HCT116 (cell line): ENCODE measurements around the gene GPRC5D. TPM values are rescaled to one million over a fixed set of nuclear protein-coding genes. Genes with fewer than 3 reads are reported as not detected.

Experiments
- ATAC-seq: fragments of 200-7000 bp; cut with Tn5 transposase; 2 replicates; pipeline ENCODE4 v1.9.1; 2020; ENCODE audit warnings: mild to moderate bottlenecking, moderate library complexity
- BruUV-seq: library from RNA; stranded (reverse); fragments of 400-500 nt; replicated peaks from 2 replicates; lab custom pipeline; 2021; lab: Mats Ljungman, UMichigan
- CTCF ChIA-PET: fragments of 300-600 bp; sonication (Branson Sonifier 250); formaldehyde crosslinking; loops from one replicate; lab custom pipeline; 2021; ENCODE audit warnings: antibody characterized with exemption; lab: Charles Lee
- POLR2A ChIA-PET: fragments of 300-600, 350-600 bp; sonication (Branson Sonifier 250); formaldehyde crosslinking; loops from one replicate; lab custom pipeline; 2021; ENCODE audit warnings: antibody characterized with exemption; lab: Charles Lee
- RAD21 ChIA-PET, 2 experiments: fragments of 300-600 bp; sonication (Branson Sonifier 250); formaldehyde crosslinking; loops; one replicate each; lab custom pipeline; 2023; ENCODE audit warnings: low total read pairs in 2 of 2; ENCODE audit not compliant: uncharacterized antibody in 2 of 2, unreplicated experiment in 2 of 2, low non-redundant PET in 1 of 2; lab: Charles Lee
- DNase-seq: peaks from one replicate; pipeline ENCODE4 v3.0.0-alpha.2; 2010; ENCODE audit warnings: low read depth, low spot score
- H2AFZ ChIP-seq: fragments of 200-600 bp; shearing (Covaris generic), sonication (generic); 2 replicates; pipeline ENCODE4 v1.6.1; 2017; ENCODE audit warnings: low read depth, mixed run types, mixed read lengths, antibody characterized with exemption, low read length; ENCODE audit not compliant: poor library complexity, severe bottlenecking
- H3K27ac ChIP-seq: 2 replicates; pipeline ENCODE4 v1.5.1; 2012; ENCODE audit warnings: low read depth, low read length
- H3K27me3 ChIP-seq: fragments of 200-600 bp; sonication (generic); 2 replicates; pipeline ENCODE4 v1.6.1; 2016; ENCODE audit warnings: mixed run types, low read length, mixed read lengths; ENCODE audit not compliant: insufficient read depth
- H3K36me3 ChIP-seq, 2 experiments: fragments of 200-500 bp in 1 of 2; fragments of 200-600 bp in 1 of 2; sonication (Bioruptor generic) in 1 of 2; sonication (generic) in 1 of 2; 2 replicates each; pipeline versions ENCODE4 v1.5.1 to v1.6.1; 2014 to 2016; ENCODE audit warnings: low read length in 2 of 2, inconsistent platforms in 1 of 2, mixed read lengths in 1 of 2, mixed run types in 1 of 2; ENCODE audit not compliant: insufficient read depth in 2 of 2, control insufficient read depth in 1 of 2
- H3K4me1 ChIP-seq, 2 experiments: fragments of 200-600 bp in 1 of 2; sonication (generic) in 1 of 2; 2 replicates each; pipeline versions ENCODE4 v1.5.1 to v1.6.1; 2012 to 2017; ENCODE audit warnings: low read length in 2 of 2, inconsistent platforms in 1 of 2, mild to moderate bottlenecking in 1 of 2, mixed read lengths in 1 of 2, mixed run types in 1 of 2, moderate library complexity in 1 of 2; ENCODE audit not compliant: insufficient read depth in 2 of 2, control insufficient read depth in 1 of 2
- H3K4me2 ChIP-seq: fragments of 200-600 bp; sonication (generic); 2 replicates; pipeline ENCODE4 v1.6.1; 2017; ENCODE audit warnings: mixed run types, low read length, mixed read lengths
- H3K4me3 ChIP-seq, 2 experiments: fragments of 200-600 bp in 1 of 2; sonication (generic) in 1 of 2; replicated peaks in 1 of 2; 2 replicates each; pipeline ENCODE4 v1.5.1; 2011 to 2016; ENCODE audit warnings: low read length in 2 of 2, control low read depth in 1 of 2, low read depth in 1 of 2, mild to moderate bottlenecking in 1 of 2, mixed read lengths in 1 of 2, mixed run types in 1 of 2
- H3K79me2 ChIP-seq: fragments of 200-600 bp; sonication (generic); 2 replicates; pipeline ENCODE4 v1.6.1; 2017; ENCODE audit warnings: mild to moderate bottlenecking, mixed run types, low read length, moderate library complexity, mixed read lengths; ENCODE audit not compliant: insufficient read depth
- H3K9ac ChIP-seq: fragments of 200-600 bp; sonication (generic); 2 replicates; pipeline ENCODE4 v1.6.1; 2016; ENCODE audit warnings: low read length, mixed read lengths
- H3K9me2 ChIP-seq: fragments of 200-600 bp; sonication (generic), shearing (Covaris generic); 2 replicates; pipeline ENCODE4 v1.6.1; 2017; ENCODE audit warnings: mixed run types, mild to moderate bottlenecking, moderate library complexity; ENCODE audit not compliant: insufficient read depth
- H3K9me3 ChIP-seq, 2 experiments: fragments of 200-500 bp in 1 of 2; fragments of 200-600 bp in 1 of 2; sonication (Bioruptor generic) in 1 of 2; sonication (generic) in 1 of 2; 2 replicates each; pipeline ENCODE4 v1.6.1; 2014 to 2017; ENCODE audit warnings: low read length in 2 of 2, mixed read lengths in 2 of 2, inconsistent platforms in 1 of 2, low read depth in 1 of 2, mild to moderate bottlenecking in 1 of 2, mixed run types in 1 of 2, moderate library complexity in 1 of 2; ENCODE audit not compliant: control insufficient read depth in 1 of 2, insufficient read depth in 1 of 2
- H4K20me1 ChIP-seq: fragments of 200-600 bp; sonication (generic), shearing (Covaris generic); 2 replicates; pipeline ENCODE4 v1.6.1; 2017; ENCODE audit warnings: mixed run types, mild to moderate bottlenecking, moderate library complexity; ENCODE audit not compliant: insufficient read depth
- CBX3 ChIP-seq: IDR thresholded peaks from 2 replicates; pipeline ENCODE4 v1.6.1; 2012; ENCODE audit warnings: low read depth
- ELF1 ChIP-seq: IDR thresholded peaks from 2 replicates; pipeline ENCODE4 v1.6.1; 2012; ENCODE audit warnings: low read depth, borderline replicate concordance
- EZH2 ChIP-seq: fragments of 200-600 bp; sonication (generic); IDR thresholded peaks from 2 replicates; pipeline ENCODE4 v1.6.1; 2017; ENCODE audit warnings: antibody characterized with exemption, mixed run types
- EZH2phosphoT487 ChIP-seq: fragments of 200-600 bp; IDR thresholded peaks from 2 replicates; pipeline ENCODE4 v1.6.1; 2018; ENCODE audit warnings: antibody characterized with exemption, borderline replicate concordance
- JUND ChIP-seq: IDR thresholded peaks from 2 replicates; pipeline ENCODE4 v1.6.1; 2012
- MAX ChIP-seq: IDR thresholded peaks from 2 replicates; pipeline ENCODE4 v1.6.1; 2012
- POLR2A ChIP-seq: IDR thresholded peaks from 2 replicates; pipeline ENCODE4 v1.7.0; 2011; ENCODE audit warnings: borderline replicate concordance; ENCODE audit not compliant: insufficient read depth, insufficient read length; ENCODE audit errors: extremely low read depth
- POLR2AphosphoS5 ChIP-seq: IDR thresholded peaks from 2 replicates; pipeline ENCODE4 v1.6.1; 2011; ENCODE audit warnings: mild to moderate bottlenecking, low read depth, low read length, moderate library complexity
- SIN3A ChIP-seq: IDR thresholded peaks from 2 replicates; pipeline ENCODE4 v1.6.1; 2012; ENCODE audit warnings: low read depth
- SRF ChIP-seq: IDR thresholded peaks from 2 replicates; pipeline ENCODE4 v1.6.1; 2012; ENCODE audit warnings: low read depth
- TCF7L2 ChIP-seq: IDR thresholded peaks from 2 replicates; pipeline ENCODE4 v1.7.0; 2011; ENCODE audit warnings: borderline replicate concordance, inconsistent platforms; ENCODE audit not compliant: insufficient read depth, insufficient read length; ENCODE audit errors: extremely low read depth
- YY1 ChIP-seq: IDR thresholded peaks from 2 replicates; pipeline ENCODE4 v1.6.1; 2011; ENCODE audit warnings: low read length, low read depth, moderate library complexity, mild to moderate bottlenecking; ENCODE audit not compliant: insufficient replicate concordance; ENCODE audit errors: extremely low read depth
- ZFX ChIP-seq: fragments of 450-650 bp; IDR thresholded peaks from 2 replicates; pipeline ENCODE4 v1.6.1; 2017
- intact Hi-C: fragments of 100-400 bp; cut with micrococcal nuclease; formaldehyde crosslinking; loops from 2 replicates; pipeline ENCODE4 v1.10.0; 2022
- total RNA-seq: library from RNA; stranded (reverse); gene quantifications from one replicate; pipeline ENCODE4 v1.2.1, GENCODE V29; 2021; ENCODE audit not compliant: unreplicated experiment

The GPRC5D gene
- total RNA-seq, 1 experiment from 2014 or later, result not detected

- H3K4me3 ChIP-seq, result no peak overlapping the region
- CTCF ChIA-PET, result no interaction called here
- no peaks in the 10 kb centered on the region for H3K27me3 ChIP-seq
- H3K4me1 ChIP-seq, result no peaks in the 10 kb centered on the region
- no peak overlapping the region for H3K27ac ChIP-seq
- no peak for TF ChIP-seq ZFX
- TF ChIP-seq JUND, result no peak
- TF ChIP-seq POLR2AphosphoS5, result no peak
- no peak for TF ChIP-seq YY1
- TF ChIP-seq EZH2, result no peak
- TF ChIP-seq SIN3A, result no peak
- TF ChIP-seq MAX, result no peak
- no peak for TF ChIP-seq POLR2A
- TF ChIP-seq ELF1, result no peak
- TF ChIP-seq SRF, result no peak
- no peak for TF ChIP-seq TCF7L2
- no peak for TF ChIP-seq EZH2phosphoT487
- no peak for TF ChIP-seq CBX3
- intact Hi-C loops, result no loop called here
- no peak overlapping the region for H3K4me2 ChIP-seq
- no peaks in the 10 kb centered on the region for H4K20me1 ChIP-seq
- RAD21 ChIA-PET, result no interaction called here
- no peak overlapping the region for H2AFZ ChIP-seq
- H3K9me3 ChIP-seq, result no peaks in the 10 kb centered on the region
- H3K79me2 ChIP-seq, result no peaks in the 10 kb centered on the region
- ATAC-seq, result no peak
- no peak overlapping the region for H3K9ac ChIP-seq
- BruUV-seq, result no TSS peak
- DNase-seq, result no peak
- H3K9me2 ChIP-seq, result no peaks in the 10 kb centered on the region
- POLR2A ChIA-PET, result no interaction called here
- H3K36me3 ChIP-seq, result no peaks in the 10 kb centered on the region; a peak in 1 of 4 replicates
These were observed 12.3 kb upstream of the GPRC5D start for GRCh38 chr12:12964255-12964654.
